GM23338 (cell line): ENCODE results near the gene PKM. TPM values are rescaled to one million over a fixed set of nuclear protein-coding genes. Genes with fewer than 3 reads are reported as not detected.

Source experiments
- ATAC-seq: fragments of 200-7000 bp; cut with Tn5 transposase; 3 replicates; pipeline ENCODE4 v1.9.1; 2020
- DNase-seq: peaks from one replicate; pipeline ENCODE4 v3.0.0-alpha.2; 2015; ENCODE audit warnings: low spot score
- H2AFZ ChIP-seq: fragments of 200-600 bp; sonication (generic); 2 replicates; pipeline ENCODE4 v1.8.0; 2016; ENCODE audit warnings: antibody characterized with exemption, mild to moderate bottlenecking, moderate library complexity
- H3F3A ChIP-seq: fragments of 200-600 bp; sonication (generic); replicated peaks from 2 replicates; pipeline ENCODE4 v1.8.0; 2017; ENCODE audit warnings: antibody characterized with exemption, mixed run types, low read depth
- H3K27ac ChIP-seq: fragments of 200-600 bp; sonication (generic); 2 replicates; pipeline ENCODE4 v1.6.1; 2016; ENCODE audit warnings: low read depth
- H3K27me3 ChIP-seq: fragments of 200-600 bp; sonication (generic); 2 replicates; pipeline ENCODE4 v1.8.0; 2016; ENCODE audit warnings: mild to moderate bottlenecking, mixed run types, moderate library complexity; ENCODE audit not compliant: insufficient read depth
- H3K36me3 ChIP-seq: fragments of 200-600 bp; sonication (generic); 2 replicates; pipeline ENCODE4 v1.8.0; 2016; ENCODE audit warnings: mild to moderate bottlenecking; ENCODE audit not compliant: insufficient read depth
- H3K4me1 ChIP-seq: fragments of 200-600 bp; sonication (generic); 2 replicates; pipeline ENCODE4 v1.8.0; 2016; ENCODE audit warnings: mild to moderate bottlenecking, moderate library complexity; ENCODE audit not compliant: insufficient read depth
- H3K4me2 ChIP-seq: fragments of 200-600 bp; sonication (generic); 2 replicates; pipeline ENCODE4 v1.7.1; 2017; ENCODE audit warnings: mixed run types
- H3K4me3 ChIP-seq: fragments of 200-600 bp; sonication (generic); 2 replicates; pipeline ENCODE4 v1.6.1; 2016; ENCODE audit warnings: mixed run types
- H3K79me2 ChIP-seq: fragments of 200-600 bp; sonication (generic); replicated peaks from 2 replicates; pipeline ENCODE4 v1.8.0; 2017; ENCODE audit warnings: mild to moderate bottlenecking; ENCODE audit not compliant: insufficient read depth
- H3K9me2 ChIP-seq: fragments of 200-600 bp; sonication (generic); 2 replicates; pipeline ENCODE4 v1.8.0; 2017; ENCODE audit not compliant: insufficient read depth
- H4K20me1 ChIP-seq: fragments of 200-600 bp; sonication (generic); replicated peaks from 2 replicates; pipeline ENCODE4 v1.8.0; 2017; ENCODE audit warnings: mild to moderate bottlenecking; ENCODE audit not compliant: insufficient read depth
- H3K27ac Mint-ChIP-seq: 2 replicates; pipeline ENCODE4 v1.8.0; 2020; ENCODE audit warnings: inconsistent platforms, mild to moderate bottlenecking, moderate library complexity, mixed read lengths
- H3K27me3 Mint-ChIP-seq: 3 replicates; pipeline ENCODE4 v1.8.0; 2022; ENCODE audit warnings: low read depth, mild to moderate bottlenecking, moderate library complexity, mixed read lengths, inconsistent platforms; ENCODE audit not compliant: insufficient read depth, poor library complexity
- H3K36me3 Mint-ChIP-seq: 3 replicates; pipeline ENCODE4 v1.8.0; 2021; ENCODE audit warnings: low read depth, mild to moderate bottlenecking, inconsistent platforms, moderate library complexity, mixed read lengths
- H3K4me1 Mint-ChIP-seq: 3 replicates; pipeline ENCODE4 v1.8.0; 2020; ENCODE audit warnings: mild to moderate bottlenecking, inconsistent platforms, mixed read lengths
- H3K4me3 Mint-ChIP-seq: 3 replicates; pipeline ENCODE4 v1.8.0; 2021; ENCODE audit warnings: moderate library complexity, mild to moderate bottlenecking, inconsistent platforms, mixed read lengths
- H3K9me3 Mint-ChIP-seq: 3 replicates; pipeline ENCODE4 v1.8.0; 2020; ENCODE audit warnings: moderate library complexity, mild to moderate bottlenecking, inconsistent platforms, mixed read lengths
- CREB1 ChIP-seq: fragments of 250-450 bp; sonication (Bioruptor Pico); IDR thresholded peaks from 2 replicates; pipeline ENCODE4 v1.5.0; 2020; ENCODE audit warnings: low read depth, mild to moderate bottlenecking, moderate library complexity
- EZH2 ChIP-seq: fragments of 200-600 bp; sonication (generic); IDR thresholded peaks from one replicate; pipeline ENCODE4 v1.8.0; 2017; ENCODE audit warnings: antibody characterized with exemption, mild to moderate bottlenecking, low read depth; ENCODE audit not compliant: unreplicated experiment
- EZH2phosphoT487 ChIP-seq: fragments of 200-600 bp; sonication (generic); IDR thresholded peaks from one replicate; pipeline ENCODE4 v1.8.1; 2018; ENCODE audit warnings: antibody characterized with exemption; ENCODE audit not compliant: unreplicated experiment
- JUNB ChIP-seq: IDR thresholded peaks from one replicate; pipeline ENCODE4 v1.6.1; 2016; ENCODE audit warnings: antibody characterized with exemption; ENCODE audit not compliant: unreplicated experiment
- NANOG ChIP-seq: IDR thresholded peaks from 2 replicates; pipeline ENCODE4 v1.6.1; 2016; ENCODE audit warnings: antibody characterized with exemption, borderline replicate concordance
- POLR2AphosphoS5 ChIP-seq: IDR thresholded peaks from 2 replicates; pipeline ENCODE4 v1.6.1; 2016; ENCODE audit warnings: antibody characterized with exemption, low read depth
- ZNF331 ChIP-seq: fragments of 250-450 bp; sonication (Bioruptor Pico); IDR thresholded peaks from 2 replicates; pipeline ENCODE4 v1.5.0; 2020; ENCODE audit warnings: low read depth, mild to moderate bottlenecking, moderate library complexity
- polyA plus RNA-seq: library from polyadenylated mRNA; unstranded; fragments of >200 nt; fragmentation: Nextera tagmentation; extraction: Ambion mirVana; gene quantifications from 2 replicates; pipeline ENCODE4 v1.2.1, GENCODE V29; 2016
- total RNA-seq: library from RNA; depleted of rRNA; stranded (reverse); fragments of >200 nt; shearing (Covaris generic); gene quantifications from 2 replicates; pipeline ENCODE4 v1.2.3, GENCODE V29; 2014
- TF ChIP-seq, protein P1 (sequence below), 2 experiments: fragments of 200-600 bp in 1 of 2; sonication (generic) in 1 of 2; conservative IDR thresholded peaks; 2 replicates each; pipeline versions ENCODE4 v1.5.1 to v1.6.1; 2016 to 2017; ENCODE audit warnings: antibody characterized with exemption in 2 of 2, low read depth in 2 of 2, mild to moderate bottlenecking in 2 of 2, moderate library complexity in 1 of 2
- TF ChIP-seq, protein P2 (sequence below): IDR thresholded peaks from one replicate; pipeline ENCODE4 v1.6.1; 2018; ENCODE audit warnings: antibody characterized with exemption; ENCODE audit not compliant: unreplicated experiment

Gene PKM
- total and polyA plus RNA-seq, 2 experiments from 2014 or later, result 432 to 1,137 TPM

DNA sequence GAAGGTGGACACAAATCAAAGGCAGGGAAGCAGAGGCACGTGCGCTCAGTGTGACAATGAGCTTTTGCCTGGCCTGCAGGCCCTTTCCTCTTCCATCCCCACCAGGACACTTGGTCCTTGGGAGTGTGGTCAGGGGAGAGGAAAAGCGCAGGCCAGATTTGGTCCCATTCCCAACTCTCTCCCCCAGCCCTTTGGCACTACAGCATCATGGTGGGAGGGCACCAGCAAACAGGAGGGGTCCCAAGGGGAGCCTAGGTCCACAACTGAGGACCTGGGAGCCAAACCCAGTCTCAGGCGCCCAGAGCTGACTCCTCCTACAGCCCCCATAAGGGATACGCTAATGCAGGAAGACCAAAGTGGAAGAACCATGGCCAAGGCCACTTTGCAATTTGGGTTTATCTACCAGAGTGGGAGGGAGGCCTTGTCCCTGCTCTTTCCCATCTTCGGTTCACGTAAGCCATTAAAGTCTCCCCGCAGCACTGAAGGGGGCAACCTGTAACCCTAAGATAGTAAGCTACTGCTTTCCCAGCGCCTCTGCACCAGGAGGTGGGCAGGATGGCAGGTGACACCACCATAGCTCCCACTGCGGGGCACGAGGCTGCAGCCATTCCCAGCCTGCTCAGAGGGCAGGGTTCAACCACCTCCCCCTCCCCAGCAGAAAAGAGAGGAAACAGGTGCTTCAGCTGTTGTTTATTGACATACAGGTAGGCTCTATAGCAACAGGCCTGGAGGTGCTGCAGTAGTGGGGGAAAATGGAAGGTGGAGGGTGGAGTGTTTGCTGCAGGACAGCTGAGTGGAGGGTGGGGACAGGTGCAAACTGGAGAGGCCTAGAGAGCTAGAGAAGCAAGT lies 32.4 kb downstream of the PKM start:
- H2AFZ ChIP-seq, result no peak overlapping the region
- peak overlapping the region; percentile 50; the same call in 1 of the 2 replicates for H3K4me3 ChIP-seq
- no peak overlapping the region for H3K27ac Mint-ChIP-seq
- peak overlapping the region; percentile 70 for H3K27ac ChIP-seq
- H3F3A ChIP-seq, result peaks cover 66% of the 10 kb centered on the region
- H3K4me3 Mint-ChIP-seq, result peak overlapping the region; percentile 75
- peaks cover 35% of the 10 kb centered on the region for H3K36me3 ChIP-seq
- peaks cover 39% of the 10 kb centered on the region for H4K20me1 ChIP-seq
- H3K9me3 Mint-ChIP-seq, result peaks cover 3% of the 10 kb centered on the region; the same call in 1 of the 3 replicates
- no peaks in the 10 kb centered on the region for H3K9me2 ChIP-seq
- DNase-seq, result peak; percentile 20
- peaks cover 21% of the 10 kb centered on the region for H3K4me1 Mint-ChIP-seq
- no peaks in the 10 kb centered on the region for H3K79me2 ChIP-seq
- peaks cover 15% of the 10 kb centered on the region; the same call in 1 of the 2 replicates for H3K4me1 ChIP-seq
- ATAC-seq, result no peak
- peaks cover 50% of the 10 kb centered on the region for H3K27me3 Mint-ChIP-seq
- peaks cover 21% of the 10 kb centered on the region for H3K27me3 ChIP-seq
- no peak for TF ChIP-seq JUNB
- TF ChIP-seq POLR2AphosphoS5, result peak; percentile 8; the same call in 1 of the 2 replicates
- peaks cover 57% of the 10 kb centered on the region for H3K36me3 Mint-ChIP-seq
- peak overlapping the region; percentile 79 for H3K4me2 ChIP-seq

DNA sequence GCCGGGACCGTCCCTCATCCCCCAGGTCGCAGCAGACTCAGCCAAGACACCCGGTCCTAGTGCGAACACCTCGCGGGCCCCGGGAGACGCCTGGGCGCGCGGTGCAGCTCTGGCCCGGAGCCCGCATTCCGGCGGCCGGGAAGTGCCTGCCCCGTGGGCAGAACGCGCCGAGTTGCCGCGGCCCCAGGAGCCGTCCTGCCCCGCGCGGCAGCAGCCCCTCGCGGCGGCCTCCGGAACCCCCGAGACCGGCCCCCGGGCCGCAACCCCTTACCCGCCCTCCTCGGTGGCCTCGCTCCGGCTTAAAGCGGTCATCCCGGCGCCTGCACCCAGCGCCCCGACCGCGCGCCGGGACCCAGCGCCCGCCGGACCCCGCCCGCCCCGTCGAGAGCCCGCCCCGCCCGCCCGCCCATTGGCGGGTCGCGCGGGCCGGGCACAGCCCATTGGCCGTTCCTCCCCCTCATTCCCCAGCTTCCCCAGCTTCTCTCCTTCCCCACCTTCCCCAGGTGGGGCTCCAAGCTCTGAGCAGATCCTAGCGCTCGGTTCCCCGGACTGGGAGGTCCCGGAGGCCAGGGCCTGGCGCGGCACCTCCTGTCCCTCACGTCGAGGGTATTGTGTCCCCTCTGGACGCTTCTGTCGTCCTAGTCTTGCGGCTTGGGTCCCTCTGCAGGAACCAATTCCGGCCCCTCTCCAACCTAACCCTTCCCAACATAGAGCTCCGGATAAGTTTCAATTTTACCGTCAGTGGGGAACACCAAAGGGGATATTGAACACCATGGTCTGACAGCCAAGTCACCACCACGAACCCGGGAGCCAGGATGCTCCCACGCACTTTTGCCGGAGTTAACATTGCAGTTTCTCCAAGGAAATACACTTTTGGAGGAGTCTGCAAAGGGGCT lies 33.3 kb downstream of the PKM start, which contains the start of gene GRAMD2A:
Gene GRAMD2A (minus strand): TSS at position 328 of the 896 bp plus-strand sequence.
- Histone ChIP-seq H3K4me3 (peak within 1 kb of the TSS; percentile 78), H3K9me2 (no peaks in the 10 kb centered on the region), H3K4me2 (peak within 1 kb of the TSS; percentile 95), H3K79me2 (no peaks in the 10 kb centered on the region), H4K20me1 (peaks cover 34% of the 10 kb centered on the region), H3F3A (peaks cover 58% of the 10 kb centered on the region), H2AFZ (peak within 1 kb of the TSS; percentile 96), H3K27ac (peak within 1 kb of the TSS; percentile 70), H3K4me1 (peaks cover 15% of the 10 kb centered on the region; the same call in 1 of the 2 replicates), H3K36me3 (peaks cover 27% of the 10 kb centered on the region), H3K27me3 (peaks cover 21% of the 10 kb centered on the region)
- Mint-ChIP-seq H3K4me3 (peak within 1 kb of the TSS; percentile 85), H3K27ac (no peak within 1 kb of the TSS), H3K4me1 (peaks cover 21% of the 10 kb centered on the region), H3K36me3 (peaks cover 48% of the 10 kb centered on the region), H3K9me3 (peaks cover 3% of the 10 kb centered on the region; the same call in 1 of the 3 replicates), H3K27me3 (peaks cover 48% of the 10 kb centered on the region)
- TF ChIP-seq POLR2AphosphoS5 (peak; percentile 53), NANOG (no peak), ZNF331 (CRISPR knock-in tag) (no peak)
- ATAC-seq (peak; percentile 75), DNase-seq (peak; percentile 89)

GRCh38 chr15:72197041-72197459 lies 33.9 kb downstream of the PKM start:
- peaks cover 25% of the 10 kb centered on the region for H3K4me1 Mint-ChIP-seq
- peaks cover 41% of the 10 kb centered on the region for H3K36me3 Mint-ChIP-seq
- H3K4me1 ChIP-seq, result peaks cover 15% of the 10 kb centered on the region; the same call in 1 of the 2 replicates
- peaks cover 48% of the 10 kb centered on the region for H3K27me3 Mint-ChIP-seq
- DNase-seq (peak; percentile 53), ATAC-seq (peak; percentile 33)
- H3K27ac Mint-ChIP-seq, result no peak overlapping the region
- H3F3A ChIP-seq, result peaks cover 51% of the 10 kb centered on the region
- peaks cover 30% of the 10 kb centered on the region for H4K20me1 ChIP-seq
- H3K79me2 ChIP-seq, result no peaks in the 10 kb centered on the region
- H3K36me3 ChIP-seq, result peaks cover 21% of the 10 kb centered on the region
- peak overlapping the region; percentile 85 for H3K4me3 Mint-ChIP-seq
- peak overlapping the region; percentile 78 for H3K4me3 ChIP-seq
- peak overlapping the region; percentile 95 for H3K4me2 ChIP-seq
- H2AFZ ChIP-seq, result peak overlapping the region; percentile 96
- H3K9me3 Mint-ChIP-seq, result peaks cover 3% of the 10 kb centered on the region; the same call in 1 of the 3 replicates
- H3K27ac ChIP-seq, result no peak overlapping the region
- no peaks in the 10 kb centered on the region for H3K9me2 ChIP-seq
- H3K27me3 ChIP-seq, result peaks cover 21% of the 10 kb centered on the region
- TF ChIP-seq, protein P1, sequence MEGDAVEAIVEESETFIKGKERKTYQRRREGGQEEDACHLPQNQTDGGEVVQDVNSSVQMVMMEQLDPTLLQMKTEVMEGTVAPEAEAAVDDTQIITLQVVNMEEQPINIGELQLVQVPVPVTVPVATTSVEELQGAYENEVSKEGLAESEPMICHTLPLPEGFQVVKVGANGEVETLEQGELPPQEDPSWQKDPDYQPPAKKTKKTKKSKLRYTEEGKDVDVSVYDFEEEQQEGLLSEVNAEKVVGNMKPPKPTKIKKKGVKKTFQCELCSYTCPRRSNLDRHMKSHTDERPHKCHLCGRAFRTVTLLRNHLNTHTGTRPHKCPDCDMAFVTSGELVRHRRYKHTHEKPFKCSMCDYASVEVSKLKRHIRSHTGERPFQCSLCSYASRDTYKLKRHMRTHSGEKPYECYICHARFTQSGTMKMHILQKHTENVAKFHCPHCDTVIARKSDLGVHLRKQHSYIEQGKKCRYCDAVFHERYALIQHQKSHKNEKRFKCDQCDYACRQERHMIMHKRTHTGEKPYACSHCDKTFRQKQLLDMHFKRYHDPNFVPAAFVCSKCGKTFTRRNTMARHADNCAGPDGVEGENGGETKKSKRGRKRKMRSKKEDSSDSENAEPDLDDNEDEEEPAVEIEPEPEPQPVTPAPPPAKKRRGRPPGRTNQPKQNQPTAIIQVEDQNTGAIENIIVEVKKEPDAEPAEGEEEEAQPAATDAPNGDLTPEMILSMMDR (conservative IDR thresholded peaks at IDR 0.05; ENCODE audit: low read depth in 2 of 2), result no peak
- TF ChIP-seq CREB1 (CRISPR knock-in tag) (no peak), EZH2 (no peak), POLR2AphosphoS5 (no peak), EZH2phosphoT487 (no peak), NANOG (no peak)
- TF ChIP-seq, protein P2, sequence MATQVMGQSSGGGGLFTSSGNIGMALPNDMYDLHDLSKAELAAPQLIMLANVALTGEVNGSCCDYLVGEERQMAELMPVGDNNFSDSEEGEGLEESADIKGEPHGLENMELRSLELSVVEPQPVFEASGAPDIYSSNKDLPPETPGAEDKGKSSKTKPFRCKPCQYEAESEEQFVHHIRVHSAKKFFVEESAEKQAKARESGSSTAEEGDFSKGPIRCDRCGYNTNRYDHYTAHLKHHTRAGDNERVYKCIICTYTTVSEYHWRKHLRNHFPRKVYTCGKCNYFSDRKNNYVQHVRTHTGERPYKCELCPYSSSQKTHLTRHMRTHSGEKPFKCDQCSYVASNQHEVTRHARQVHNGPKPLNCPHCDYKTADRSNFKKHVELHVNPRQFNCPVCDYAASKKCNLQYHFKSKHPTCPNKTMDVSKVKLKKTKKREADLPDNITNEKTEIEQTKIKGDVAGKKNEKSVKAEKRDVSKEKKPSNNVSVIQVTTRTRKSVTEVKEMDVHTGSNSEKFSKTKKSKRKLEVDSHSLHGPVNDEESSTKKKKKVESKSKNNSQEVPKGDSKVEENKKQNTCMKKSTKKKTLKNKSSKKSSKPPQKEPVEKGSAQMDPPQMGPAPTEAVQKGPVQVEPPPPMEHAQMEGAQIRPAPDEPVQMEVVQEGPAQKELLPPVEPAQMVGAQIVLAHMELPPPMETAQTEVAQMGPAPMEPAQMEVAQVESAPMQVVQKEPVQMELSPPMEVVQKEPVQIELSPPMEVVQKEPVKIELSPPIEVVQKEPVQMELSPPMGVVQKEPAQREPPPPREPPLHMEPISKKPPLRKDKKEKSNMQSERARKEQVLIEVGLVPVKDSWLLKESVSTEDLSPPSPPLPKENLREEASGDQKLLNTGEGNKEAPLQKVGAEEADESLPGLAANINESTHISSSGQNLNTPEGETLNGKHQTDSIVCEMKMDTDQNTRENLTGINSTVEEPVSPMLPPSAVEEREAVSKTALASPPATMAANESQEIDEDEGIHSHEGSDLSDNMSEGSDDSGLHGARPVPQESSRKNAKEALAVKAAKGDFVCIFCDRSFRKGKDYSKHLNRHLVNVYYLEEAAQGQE, result no peak
